AG10803 (cell line): Measurements from ENCODE around the gene DNAH11.

Experiments
- DNase-seq: peaks from one replicate; pipeline ENCODE4 v3.0.0; 2010; ENCODE audit warnings: low read depth
- H3K4me3 ChIP-seq: 2 replicates; pipeline ENCODE4 v1.5.1; 2011; ENCODE audit warnings: mild to moderate bottlenecking, low read length, control low read depth
- TF ChIP-seq, protein P1 (sequence below): conservative IDR thresholded peaks from 2 replicates; pipeline ENCODE4 v1.5.1; 2011; ENCODE audit warnings: mild to moderate bottlenecking, low read length, control low read depth, inconsistent platforms

Gene DNAH11

DNA sequence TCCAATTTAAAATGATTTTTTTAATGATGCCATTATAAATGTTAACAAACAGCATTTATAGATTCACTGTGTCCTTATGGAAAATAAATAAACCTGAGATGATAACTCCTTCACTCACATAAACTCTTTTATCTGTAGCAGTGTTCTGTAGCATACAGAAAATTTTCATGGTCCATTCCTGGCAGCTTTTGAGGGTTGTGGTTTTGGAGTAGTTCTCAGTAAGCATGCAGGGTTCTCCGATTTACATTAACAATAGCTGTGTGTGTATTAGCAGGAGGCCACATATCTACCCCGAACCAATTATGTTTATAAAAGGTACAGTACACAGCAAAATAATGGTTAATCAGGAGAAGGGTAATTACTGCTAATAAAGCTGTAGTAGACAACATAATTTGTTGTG lies 240.2 kb downstream of the DNAH11 start:
- DNase-seq = no peak
- no peak overlapping the region for H3K4me3 ChIP-seq
- TF ChIP-seq, protein P1, sequence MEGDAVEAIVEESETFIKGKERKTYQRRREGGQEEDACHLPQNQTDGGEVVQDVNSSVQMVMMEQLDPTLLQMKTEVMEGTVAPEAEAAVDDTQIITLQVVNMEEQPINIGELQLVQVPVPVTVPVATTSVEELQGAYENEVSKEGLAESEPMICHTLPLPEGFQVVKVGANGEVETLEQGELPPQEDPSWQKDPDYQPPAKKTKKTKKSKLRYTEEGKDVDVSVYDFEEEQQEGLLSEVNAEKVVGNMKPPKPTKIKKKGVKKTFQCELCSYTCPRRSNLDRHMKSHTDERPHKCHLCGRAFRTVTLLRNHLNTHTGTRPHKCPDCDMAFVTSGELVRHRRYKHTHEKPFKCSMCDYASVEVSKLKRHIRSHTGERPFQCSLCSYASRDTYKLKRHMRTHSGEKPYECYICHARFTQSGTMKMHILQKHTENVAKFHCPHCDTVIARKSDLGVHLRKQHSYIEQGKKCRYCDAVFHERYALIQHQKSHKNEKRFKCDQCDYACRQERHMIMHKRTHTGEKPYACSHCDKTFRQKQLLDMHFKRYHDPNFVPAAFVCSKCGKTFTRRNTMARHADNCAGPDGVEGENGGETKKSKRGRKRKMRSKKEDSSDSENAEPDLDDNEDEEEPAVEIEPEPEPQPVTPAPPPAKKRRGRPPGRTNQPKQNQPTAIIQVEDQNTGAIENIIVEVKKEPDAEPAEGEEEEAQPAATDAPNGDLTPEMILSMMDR = no peak

DNA sequence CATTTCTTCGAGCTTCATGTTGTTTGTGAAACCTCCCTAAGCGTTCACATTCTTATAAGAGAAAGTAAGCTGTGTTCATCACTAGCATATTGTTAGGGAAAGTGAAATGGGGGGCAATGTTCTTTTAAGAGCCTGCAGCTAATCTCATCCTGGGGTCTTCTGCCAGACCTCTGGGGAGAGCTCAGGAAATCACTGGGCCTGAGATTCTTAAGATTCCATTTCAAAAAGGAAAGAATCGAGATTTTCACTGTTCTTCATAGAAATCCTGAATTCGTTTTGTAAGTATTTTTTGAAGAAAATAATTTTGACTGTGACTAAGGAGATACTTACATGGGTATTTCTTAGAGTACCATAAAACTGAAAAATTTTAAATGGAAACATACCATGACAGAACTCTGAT lies 242.2 kb downstream of the DNAH11 start:
- TF ChIP-seq, protein P1 = no peak
- DNase-seq = no peak
- no peak overlapping the region for H3K4me3 ChIP-seq

DNA sequence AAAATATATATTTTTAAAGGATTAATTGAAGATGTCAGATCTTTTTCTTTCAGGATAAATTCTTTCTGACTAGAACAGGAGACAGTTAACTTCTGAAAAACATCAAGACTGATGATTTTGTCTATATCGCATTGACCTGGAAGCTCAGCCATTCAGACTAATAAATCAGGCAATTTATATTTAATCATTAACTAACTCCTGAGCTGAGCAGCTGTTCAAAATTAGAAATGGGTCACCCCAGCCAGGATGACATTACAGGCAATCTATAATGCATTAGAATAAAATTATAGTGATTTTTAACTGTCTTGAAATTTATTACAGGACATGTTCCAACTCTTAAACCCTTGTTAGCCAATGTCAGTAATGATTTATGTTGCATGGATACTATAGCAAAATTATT lies 263.0 kb downstream of the DNAH11 start:
- H3K4me3 ChIP-seq = no peak overlapping the region
- no peak for DNase-seq
- TF ChIP-seq, protein P1 = no peak

DNA sequence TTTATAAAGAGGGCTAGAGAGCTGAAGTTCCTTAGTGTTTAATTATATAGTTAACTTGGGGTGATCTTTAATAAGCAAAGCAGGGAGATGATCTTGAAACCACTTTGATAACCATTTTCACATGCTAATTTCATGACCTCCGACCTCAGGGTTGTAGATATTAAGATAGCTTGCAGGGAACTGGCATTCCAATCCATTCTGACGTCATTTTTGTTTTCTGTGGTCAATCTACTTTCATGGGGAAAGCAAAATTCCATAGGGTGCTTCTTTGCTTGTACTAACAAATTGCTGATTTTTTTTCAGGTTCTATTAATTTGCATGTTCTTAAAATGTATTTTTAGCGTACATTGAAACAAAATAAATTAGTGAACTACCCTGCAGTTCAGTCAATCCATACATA lies 263.5 kb downstream of the DNAH11 start:
- TF ChIP-seq, protein P1 = no peak
- no peak for DNase-seq
- H3K4me3 ChIP-seq = no peak overlapping the region

DNA sequence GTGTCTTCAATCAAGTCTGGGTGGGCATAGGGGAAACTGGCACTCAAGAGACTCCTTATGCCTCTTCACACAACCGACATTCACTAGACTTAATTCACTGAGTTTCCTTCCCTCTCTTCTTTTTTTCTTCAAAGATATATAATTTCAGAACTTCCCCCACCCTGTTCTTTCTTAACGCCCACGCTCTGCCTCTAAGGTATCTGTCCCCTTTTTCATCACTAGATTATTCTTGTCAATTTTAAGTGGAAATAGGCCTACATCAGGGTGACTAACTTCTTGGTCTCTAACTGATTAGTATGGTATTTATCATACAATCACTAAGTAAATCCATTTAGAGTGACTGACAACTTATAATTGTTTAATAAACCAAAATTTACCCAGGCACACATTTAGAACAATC lies 276.2 kb downstream of the DNAH11 start:
- H3K4me3 ChIP-seq = no peak overlapping the region
- DNase-seq = no peak
- TF ChIP-seq, protein P1 = no peak

DNA sequence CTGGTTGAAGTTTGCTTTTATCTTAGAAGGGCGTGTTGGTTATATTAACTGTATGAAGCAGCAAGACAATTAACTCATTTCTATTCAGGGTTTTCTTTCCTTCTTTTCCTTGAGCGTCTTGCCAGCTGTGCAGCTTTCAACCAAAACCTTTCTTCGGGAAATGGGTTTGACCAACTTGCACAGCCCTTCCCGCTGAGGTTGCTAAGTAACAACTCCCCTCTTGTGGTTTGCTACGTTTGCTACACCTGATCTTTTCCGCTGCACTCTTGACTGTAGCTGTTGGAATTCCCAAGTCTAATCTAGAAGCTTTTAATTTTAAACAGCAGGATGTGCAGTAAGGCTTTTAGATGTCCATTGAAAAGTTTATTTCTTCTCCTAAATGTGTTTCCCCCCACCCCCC lies 286.0 kb downstream of the DNAH11 start:
- DNase-seq = no peak
- TF ChIP-seq, protein P1 = no peak
- H3K4me3 ChIP-seq = no peak overlapping the region

DNA sequence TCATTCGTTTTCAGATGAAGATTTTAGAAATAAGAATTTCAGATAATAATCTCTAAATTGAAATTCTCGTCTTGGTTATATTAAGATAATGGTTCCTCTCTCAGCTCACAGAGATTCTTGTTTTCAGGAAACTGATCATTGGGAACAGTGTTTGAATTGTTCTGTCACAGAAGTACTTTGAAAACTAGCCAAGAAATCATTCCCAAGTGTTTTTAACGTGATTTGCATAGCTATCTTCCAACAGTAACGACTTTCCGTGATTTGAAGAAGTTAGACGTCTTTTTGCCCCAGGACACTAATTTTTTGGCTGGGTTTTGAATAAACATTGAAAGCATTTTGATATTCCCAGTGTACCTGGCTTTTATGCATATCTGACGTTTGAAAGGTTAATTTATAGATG lies 286.9 kb downstream of the DNAH11 start:
- TF ChIP-seq, protein P1 = no peak
- no peak overlapping the region for H3K4me3 ChIP-seq
- no peak for DNase-seq
